ENCODE data around the gene COL4A6.

DNA sequence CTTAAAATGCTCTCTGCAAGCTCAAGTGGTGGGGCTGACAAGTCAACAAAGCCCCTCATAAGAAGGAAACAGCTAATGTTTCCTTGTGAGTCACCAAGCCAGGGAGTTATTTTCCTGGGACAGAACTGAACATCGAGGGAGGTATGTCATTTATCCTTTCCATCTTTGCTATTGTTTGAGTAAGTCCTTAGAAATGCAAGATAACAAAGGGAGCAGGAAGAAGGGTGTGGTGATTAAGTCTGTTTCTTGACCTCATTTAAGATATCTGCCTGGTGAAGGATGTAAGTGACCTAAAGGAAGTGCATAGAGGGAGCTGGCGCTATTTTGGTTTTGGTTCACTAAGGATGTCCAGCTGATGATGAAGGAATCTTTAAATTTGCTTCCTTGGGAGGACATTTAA, 306.8 kb downstream of the COL4A6 start:
- TF ChIP-seq CTCF (conservative IDR thresholded peaks at IDR 0.05) (no peak), ZFX (IDR thresholded peaks at IDR 0.05) (no peak)

Measured in C4-2B (cell line).